Small intestine (tissue), 7 donors: ENCODE measurements around the gene SPINT2. TPM values are rescaled to one million over a fixed set of nuclear protein-coding genes. Genes with fewer than 3 reads are reported as not detected.

ENCODE experiments used
- DNase-seq, 2 donors: peaks; one replicate each; pipeline versions ENCODE4 v3.0.0 to v3.0.0-alpha.2; 2013
- FAIRE-seq: peaks from 2 replicates; lab custom pipeline; 2012; peaks lifted over from hg19 to GRCh38; lab: Jason Lieb, UNC
- H3K27ac ChIP-seq, 3 donors: one replicate each; pipeline ENCODE4 v1.5.1; 2013; ENCODE audit warnings: low read length in 2 of 3, mild to moderate bottlenecking in 2 of 3, control low read depth in 1 of 3, inconsistent platforms in 1 of 3, low read depth in 1 of 3, moderate library complexity in 1 of 3
- H3K27me3 ChIP-seq, 3 donors: one replicate each; pipeline ENCODE4 v1.6.1; 2013; ENCODE audit warnings: low read length in 3 of 3, inconsistent platforms in 1 of 3; ENCODE audit not compliant: control insufficient read depth in 3 of 3, insufficient read depth in 3 of 3
- H3K36me3 ChIP-seq, 3 donors: one replicate each; pipeline ENCODE4 v1.6.1; 2013; ENCODE audit warnings: low read length in 3 of 3, inconsistent platforms in 1 of 3, low read depth in 1 of 3, mild to moderate bottlenecking in 1 of 3, moderate library complexity in 1 of 3; ENCODE audit not compliant: control insufficient read depth in 3 of 3, insufficient read depth in 2 of 3
- H3K4me1 ChIP-seq, 3 donors: one replicate each; pipeline ENCODE4 v1.6.1; 2013; ENCODE audit warnings: low read length in 2 of 3, inconsistent platforms in 1 of 3, low read depth in 1 of 3, mild to moderate bottlenecking in 1 of 3, moderate library complexity in 1 of 3; ENCODE audit not compliant: control insufficient read depth in 3 of 3, insufficient read depth in 2 of 3
- H3K4me3 ChIP-seq, 3 donors: one replicate each; pipeline ENCODE4 v1.5.1; 2013; ENCODE audit warnings: low read length in 3 of 3, control low read depth in 1 of 3, inconsistent platforms in 1 of 3, low read depth in 1 of 3, mild to moderate bottlenecking in 1 of 3, moderate library complexity in 1 of 3
- H3K9me3 ChIP-seq, 2 donors: one replicate each; pipeline ENCODE4 v1.6.1; 2013; ENCODE audit warnings: low read depth in 1 of 2, low read length in 1 of 2; ENCODE audit not compliant: control insufficient read depth in 2 of 2, insufficient read depth in 1 of 2
- WGBS, 3 donors: extraction: QIAGEN DNeasy Blood & Tissue Kit; methylation state at CpG; one replicate each; pipeline ENCODE4 v1.1.7; 2013; 5-methylcytosine and 5-hydroxymethylcytosine counted together
- polyA plus RNA-seq, 4 donors: library from polyadenylated mRNA; stranded (reverse) in 3 of 4; unstranded in 1 of 4; fragments of 200-250 nt in 3 of 4; fragments of 120-200 nt in 1 of 4; gene quantifications; one replicate each; pipeline versions ENCODE4 v1.2.1 to v1.2.3, GENCODE V29; 2013
- donor health status: healthy with polysubstance abuse.
- donor health status: control.
- donor health status: control.
- donor health status: Bipolar disorder and iron deficiency.
- donor health status: healthy.

Gene SPINT2
- polyA plus RNA-seq, 4 donors: 263 to 450 (median 424) TPM

DNA sequence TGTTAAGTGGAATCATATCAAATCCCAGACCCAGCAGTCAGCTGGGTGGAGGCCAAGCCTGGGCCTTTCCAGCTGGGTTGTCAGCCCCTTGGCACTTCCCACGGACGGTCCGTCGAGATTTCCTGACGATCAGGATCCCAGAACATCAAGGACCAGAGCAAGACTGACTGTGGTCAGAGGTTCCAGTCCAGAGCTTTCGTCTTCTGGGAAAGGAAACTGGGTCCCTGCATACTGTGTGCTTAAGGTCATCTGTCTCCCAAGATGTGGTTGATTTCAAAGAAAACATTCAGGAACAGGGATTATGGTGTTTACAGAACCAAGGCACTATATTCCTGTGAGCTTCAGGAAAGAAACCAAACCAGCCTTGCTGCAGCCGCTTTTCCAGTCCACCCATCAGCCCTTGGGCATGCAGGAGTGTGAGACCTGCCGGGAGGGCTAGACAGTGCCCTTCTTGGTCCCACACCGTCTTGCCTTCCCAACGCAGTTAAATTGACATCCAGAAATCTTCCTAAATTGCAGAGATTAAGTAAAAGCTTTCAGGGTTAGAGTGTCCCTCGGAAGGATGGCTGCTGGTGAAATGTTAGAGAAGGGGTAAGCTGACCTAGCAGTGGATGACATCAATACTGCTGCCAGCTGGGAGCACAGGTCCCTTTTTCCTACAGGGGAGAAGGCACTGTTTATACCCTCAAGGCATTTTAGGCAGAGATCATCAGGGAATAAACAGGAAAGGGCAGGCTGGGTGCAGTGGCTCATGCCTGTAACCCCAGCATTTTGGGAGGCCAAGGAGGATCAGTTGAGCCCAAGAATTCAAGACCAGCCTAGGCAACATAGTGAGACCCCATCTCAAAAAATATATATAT is 34.7 kb downstream of the SPINT2 start:
- Histone ChIP-seq H3K27me3 (no peaks in the 10 kb centered on the region), H3K36me3 (peaks cover 0 to 16% (median 0%) of the 10 kb centered on the region in 3 donors), H3K9me3 (no peaks in the 10 kb centered on the region), H3K27ac (peak overlapping the region in 1 of 3 donors; percentile 13), H3K4me3 (no peak overlapping the region), H3K4me1 (peaks cover 0 to 15% (median 0%) of the 10 kb centered on the region in 3 donors)
- DNase-seq (no peak), FAIRE-seq (no peak)
- 69 to 81% (median 78%) methylated on average over 11 of the region's 11 CpGs for WGBS, 3 donors

DNA sequence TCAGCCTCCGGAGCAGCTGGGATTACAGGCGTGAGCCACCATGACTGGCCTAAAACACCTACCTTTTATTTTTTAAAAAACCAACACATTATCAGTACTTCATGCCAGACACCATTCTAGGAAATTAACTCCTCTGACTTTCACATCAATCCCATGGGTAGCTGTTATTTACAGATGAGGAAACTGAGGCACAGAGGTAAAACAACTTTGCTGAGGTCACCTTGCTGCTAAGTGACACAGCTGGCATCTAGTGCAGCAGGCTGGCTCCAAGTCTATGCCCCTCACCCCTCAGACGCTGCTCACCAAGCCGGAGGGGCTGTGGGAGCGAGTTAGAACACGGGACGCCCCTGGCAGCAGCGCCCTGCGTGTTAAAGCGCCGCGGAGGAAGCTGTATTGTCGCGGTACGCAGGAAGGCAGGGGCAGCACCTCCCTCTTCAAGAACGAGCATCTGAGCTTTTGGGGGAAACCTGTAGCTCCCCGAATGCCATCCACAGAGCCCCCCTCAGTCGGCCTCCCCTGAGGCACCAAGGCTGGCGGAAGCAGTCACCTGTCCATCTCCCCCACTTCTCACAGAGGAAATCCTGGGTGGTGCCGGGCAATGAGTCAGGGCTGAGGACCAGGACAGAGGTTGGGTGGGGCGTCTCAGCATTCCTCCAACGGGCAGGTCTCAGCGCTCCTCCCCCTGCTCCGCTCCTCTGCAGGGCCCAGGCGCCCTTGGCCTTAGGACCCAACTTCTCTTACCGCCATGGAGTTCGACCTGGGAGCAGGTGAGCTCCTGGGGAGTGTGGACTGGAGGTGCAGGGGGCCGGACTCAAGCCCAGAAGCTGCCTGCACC is 39.4 kb downstream of the SPINT2 start, which contains the start of gene C19orf33:
Gene C19orf33, plus strand, starts transcription at position 735 of the 835 bp plus-strand sequence. Its CDS starts 11 bp downstream, at position 746.
- H3K4me3 ChIP-seq: peak within 1 kb of the TSS; percentile 26 to 73 (median 61)
- FAIRE-seq: no peak

DNA sequence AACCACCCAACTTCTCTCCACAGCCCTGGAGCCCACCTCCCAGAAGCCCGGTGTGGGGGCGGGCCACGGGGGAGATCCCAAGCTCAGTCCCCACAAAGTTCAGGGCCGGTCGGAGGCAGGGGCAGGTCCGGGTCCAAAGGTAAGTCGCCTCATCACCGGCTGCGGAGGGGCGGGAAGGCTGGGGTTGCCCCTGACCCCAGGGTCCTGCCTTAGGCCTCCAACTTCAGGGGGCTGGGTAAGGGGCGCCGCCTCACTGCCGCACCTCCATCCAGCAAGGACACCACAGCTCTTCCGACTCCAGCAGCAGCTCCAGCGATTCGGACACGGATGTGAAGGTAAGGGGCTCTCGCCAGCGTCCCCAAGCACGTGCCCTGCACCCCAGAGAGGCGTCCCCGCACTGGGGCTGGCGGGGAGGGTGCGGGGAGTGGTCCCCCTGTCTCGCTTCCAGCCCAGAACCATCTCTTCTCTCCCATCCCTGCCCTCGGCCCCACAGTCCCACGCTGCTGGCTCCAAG is 40.0 kb downstream of the SPINT2 start:
- Histone ChIP-seq H3K27ac (peak overlapping the region; percentile 95 to 100 (median 97)), H3K4me3 (peak overlapping the region; percentile 26 to 73 (median 56)), H3K27me3 (no peaks in the 10 kb centered on the region), H3K36me3 (peaks cover 3 to 48% (median 3%) of the 10 kb centered on the region in 3 donors), H3K9me3 (no peaks in the 10 kb centered on the region), H3K4me1 (peaks cover 0 to 39% (median 0%) of the 10 kb centered on the region in 3 donors)
- DNase-seq (no peak), FAIRE-seq (no peak)
- 17 to 61% (median 30%) methylated on average over 21 to 27 of the region's 27 CpGs for WGBS, 3 donors

More for the DNA sequence above, 39.4 kb downstream of the SPINT2 start, which contains the start of gene C19orf33:
- no peaks in the 10 kb centered on the region for H3K9me3 ChIP-seq
- DNase-seq: peak; percentile 96 to 98
- H3K27me3 ChIP-seq: no peaks in the 10 kb centered on the region
- peaks cover 3 to 42% (median 3%) of the 10 kb centered on the region in 3 donors for H3K36me3 ChIP-seq
- 14 to 39% (median 22%) methylated on average over 26 to 28 of the region's 28 CpGs for WGBS, 3 donors
- peak within 1 kb of the TSS; percentile 95 to 100 (median 97) for H3K27ac ChIP-seq
- H3K4me1 ChIP-seq: peaks cover 0 to 39% (median 0%) of the 10 kb centered on the region in 3 donors

DNA sequence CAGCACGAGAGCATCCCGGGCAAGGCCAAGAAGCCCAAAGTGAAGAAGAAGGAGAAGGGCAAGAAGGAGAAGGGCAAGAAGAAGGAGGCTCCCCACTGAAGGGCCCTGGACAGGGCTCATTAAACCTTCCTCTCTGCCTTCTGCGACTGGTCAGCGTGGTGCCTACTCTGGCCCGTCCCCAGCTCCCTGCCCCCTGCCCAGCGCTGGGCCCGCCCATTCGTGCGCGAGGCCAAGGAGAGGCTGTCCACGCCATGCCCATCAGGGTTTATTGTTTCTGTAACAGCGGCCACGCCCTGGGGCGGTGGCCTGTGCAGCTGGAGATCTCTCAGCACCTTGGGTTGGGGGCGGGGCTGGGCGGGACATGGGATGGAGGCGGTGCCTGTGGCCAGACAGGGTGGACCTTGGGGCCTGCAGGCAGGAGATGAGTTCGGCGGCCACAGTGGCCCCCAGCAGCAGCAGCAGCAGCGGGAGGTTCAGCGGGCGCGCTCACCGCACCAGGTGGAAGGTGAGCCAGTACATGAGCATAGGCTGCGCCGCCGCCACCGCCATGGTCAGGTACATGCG is 40.6 kb downstream of the SPINT2 start:
- Histone ChIP-seq H3K27me3 (no peaks in the 10 kb centered on the region), H3K27ac (peak overlapping the region; percentile 95 to 100 (median 97)), H3K4me1 (peaks cover 0 to 39% (median 0%) of the 10 kb centered on the region in 3 donors), H3K4me3 (peak overlapping the region in 2 of 3 donors; percentile 73 to 76), H3K9me3 (no peaks in the 10 kb centered on the region), H3K36me3 (peaks cover 3 to 50% (median 3%) of the 10 kb centered on the region in 3 donors)
- no peak for FAIRE-seq
- peak; percentile 99 for DNase-seq
- 21 to 49% (median 38%) methylated on average over 26 to 29 of the region's 29 CpGs for WGBS, 3 donors

- Histone ChIP-seq H3K36me3 (peaks cover 3 to 54% (median 3%) of the 10 kb centered on the region in 3 donors), H3K9me3 (no peaks in the 10 kb centered on the region), H3K27ac (no peak overlapping the region), H3K4me3 (no peak overlapping the region), H3K27me3 (no peaks in the 10 kb centered on the region), H3K4me1 (peaks cover 0 to 29% (median 0%) of the 10 kb centered on the region in 3 donors)
- FAIRE-seq: no peak
- 84 to 95% (median 92%) methylated on average over 3 of the region's 3 CpGs for WGBS, 3 donors
- DNase-seq: no peak
Measured at GRCh38 chr19:38306236-38306635, 41.9 kb downstream of the SPINT2 start.

- peaks cover 0 to 28% (median 0%) of the 10 kb centered on the region in 3 donors for H3K4me1 ChIP-seq
- H3K36me3 ChIP-seq: peaks cover 3 to 57% (median 3%) of the 10 kb centered on the region in 3 donors
- no peaks in the 10 kb centered on the region for H3K27me3 ChIP-seq
- no peak overlapping the region for H3K27ac ChIP-seq
- no peak overlapping the region for H3K4me3 ChIP-seq
- WGBS, 3 donors: 89 to 97% (median 97%) methylated on average over 4 of the region's 4 CpGs
- FAIRE-seq (no peak), DNase-seq (no peak)
- no peaks in the 10 kb centered on the region for H3K9me3 ChIP-seq
Measured at GRCh38 chr19:38307076-38307475, 42.7 kb downstream of the SPINT2 start.

DNA sequence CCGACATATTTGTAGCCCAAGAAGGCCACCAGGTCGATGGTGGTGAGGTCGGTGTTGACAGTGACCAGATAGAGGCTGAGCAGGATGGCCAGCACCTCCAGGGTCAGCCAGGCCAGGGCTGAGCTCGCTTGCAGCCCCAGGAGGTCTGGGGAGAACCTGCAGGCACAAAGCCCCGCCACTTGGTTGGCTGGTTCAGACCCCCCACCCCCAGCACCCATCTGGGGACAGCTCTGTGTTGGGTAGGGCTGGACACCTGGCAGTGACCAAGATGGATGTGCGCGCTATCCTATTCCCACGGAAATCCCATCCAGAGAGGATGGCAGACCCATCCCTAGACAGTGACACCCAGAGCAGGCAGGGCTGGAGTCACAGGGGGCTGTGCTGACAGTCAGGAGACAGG is 43.2 kb downstream of the SPINT2 start:
- H3K9me3 ChIP-seq: no peaks in the 10 kb centered on the region
- DNase-seq (no peak), FAIRE-seq (no peak)
- H3K36me3 ChIP-seq: peaks cover 3 to 57% (median 3%) of the 10 kb centered on the region in 3 donors
- no peak overlapping the region for H3K4me3 ChIP-seq
- no peak overlapping the region for H3K27ac ChIP-seq
- WGBS, 3 donors: 89 to 91% (median 90%) methylated on average over 8 of the region's 8 CpGs
- no peaks in the 10 kb centered on the region for H3K27me3 ChIP-seq
- peaks cover 0 to 26% (median 0%) of the 10 kb centered on the region in 3 donors for H3K4me1 ChIP-seq
